ENCODE results near the gene KLHDC4.

GRCh38 chr16:87766485-87766797 is 655 bp upstream of the KLHDC4 start:
- no peak for TF ChIP-seq POLR2A (IDR thresholded peaks at IDR 0.05; ENCODE audit: low read length)
- no peak for TF ChIP-seq GATA1 (IDR thresholded peaks at IDR 0.05; ENCODE audit: low read depth, low read length)

Data from erythroblast (primary cell).